ENCODE results near the gene LEFTY1.
A peak's percentile ranks its signal among the peaks of the same experiment; 100 is the strongest.

The LEFTY1 gene

DNA sequence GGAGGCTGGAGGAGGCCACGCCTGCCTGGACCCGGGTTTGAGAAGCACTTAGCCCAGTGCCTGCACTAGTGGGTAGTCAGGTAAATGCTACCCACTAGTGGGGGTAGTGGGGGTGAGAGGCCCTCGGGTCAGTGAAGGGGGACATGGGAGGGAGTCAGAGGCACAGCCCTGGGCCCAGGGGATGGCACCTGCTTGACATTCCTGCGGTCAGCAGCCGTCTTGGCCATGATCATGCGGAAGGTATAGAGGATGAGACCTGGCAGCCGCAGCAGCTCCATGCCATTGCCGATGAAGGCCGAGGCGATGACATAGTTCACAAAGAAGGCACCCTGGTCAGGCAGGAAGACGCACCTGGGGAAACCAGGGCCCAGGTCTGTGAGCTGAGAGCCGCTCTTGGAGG, 35.5 kb downstream of the LEFTY1 start:
- Histone ChIP-seq H4K20me1 (no peaks in the 10 kb centered on the region), H3K36me3 (peaks cover 66% of the 10 kb centered on the region), H3K9ac (no peak overlapping the region), H3K27ac (0 out of 2 replicates have a peak overlapping the region, but pooled peaks have one; percentile 14), H3K4me3 (no peak overlapping the region), H3K27me3 (no peaks in the 10 kb centered on the region), H3K4me2 (peak overlapping the region; percentile 85), H3K4me1 (peaks cover 97% of the 10 kb centered on the region), H3K9me3 (peaks cover 10% of the 10 kb centered on the region)
- no peak for TF ChIP-seq Cebpa-rat (IDR thresholded peaks at IDR 0.05)

GRCh38 chr1:225852413-225853124, 36.4 kb downstream of the LEFTY1 start:
- H3K9me3 ChIP-seq = peaks cover 10% of the 10 kb centered on the region
- peaks cover 60% of the 10 kb centered on the region for H3K36me3 ChIP-seq
- no peaks in the 10 kb centered on the region for H4K20me1 ChIP-seq
- TF ChIP-seq Cebpa-rat (IDR thresholded peaks at IDR 0.05) = no peak
- peaks cover 100% of the 10 kb centered on the region for H3K4me1 ChIP-seq
- H3K4me3 ChIP-seq = 0 out of 2 replicates have a peak overlapping the region, but pooled peaks have one; percentile 16
- peak overlapping the region; percentile 13; the same call in 1 of the 2 replicates for H3K9ac ChIP-seq
- peak overlapping the region; percentile 68 for H3K27ac ChIP-seq
- H3K27me3 ChIP-seq = no peaks in the 10 kb centered on the region
- H3K4me2 ChIP-seq = peak overlapping the region; percentile 85

- H3K4me1 ChIP-seq = peaks cover 100% of the 10 kb centered on the region
- peaks cover 10% of the 10 kb centered on the region for H3K9me3 ChIP-seq
- peak overlapping the region; percentile 85 for H3K4me2 ChIP-seq
- no peaks in the 10 kb centered on the region for H4K20me1 ChIP-seq
- peak overlapping the region; percentile 68 for H3K27ac ChIP-seq
- no peak for TF ChIP-seq Cebpa-rat (IDR thresholded peaks at IDR 0.05)
- peaks cover 58% of the 10 kb centered on the region for H3K36me3 ChIP-seq
- 0 out of 2 replicates have a peak overlapping the region, but pooled peaks have one; percentile 16 for H3K4me3 ChIP-seq
- no peaks in the 10 kb centered on the region for H3K27me3 ChIP-seq
- H3K9ac ChIP-seq = peak overlapping the region; percentile 13; the same call in 1 of the 2 replicates
These were observed 37.1 kb downstream of the LEFTY1 start for GRCh38 chr1:225851805-225852204.

DNA sequence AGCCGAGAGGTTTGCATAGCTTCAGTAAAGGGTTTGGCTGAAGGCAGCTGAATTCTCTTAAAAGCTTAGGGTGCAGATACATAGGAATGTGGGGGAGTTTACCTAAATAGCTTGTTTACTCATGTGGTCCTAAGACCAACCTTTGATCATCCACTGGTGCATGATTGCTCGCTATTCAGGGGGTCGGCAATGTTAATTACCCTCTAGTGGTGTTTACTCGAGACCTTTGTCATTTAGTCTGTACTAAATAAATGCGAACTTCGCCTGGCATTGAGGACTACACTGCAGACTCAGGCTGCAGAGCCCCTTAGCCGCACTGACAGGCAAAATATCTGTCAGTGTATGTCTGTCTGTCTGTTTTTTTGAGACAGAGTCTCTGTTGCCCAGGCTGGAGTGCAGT, 38.6 kb downstream of the LEFTY1 start:
- no peak overlapping the region for H3K4me3 ChIP-seq
- H3K9ac ChIP-seq = no peak overlapping the region
- peaks cover 10% of the 10 kb centered on the region for H3K9me3 ChIP-seq
- peaks cover 68% of the 10 kb centered on the region for H3K36me3 ChIP-seq
- no peak for TF ChIP-seq Cebpa-rat (IDR thresholded peaks at IDR 0.05)
- H4K20me1 ChIP-seq = no peaks in the 10 kb centered on the region
- no peaks in the 10 kb centered on the region for H3K27me3 ChIP-seq
- H3K4me1 ChIP-seq = peaks cover 94% of the 10 kb centered on the region
- 0 out of 2 replicates have a peak overlapping the region, but pooled peaks have one; percentile 76 for H3K27ac ChIP-seq
- H3K4me2 ChIP-seq = peak overlapping the region; percentile 90; the same call in 1 of the 2 replicates

DNA sequence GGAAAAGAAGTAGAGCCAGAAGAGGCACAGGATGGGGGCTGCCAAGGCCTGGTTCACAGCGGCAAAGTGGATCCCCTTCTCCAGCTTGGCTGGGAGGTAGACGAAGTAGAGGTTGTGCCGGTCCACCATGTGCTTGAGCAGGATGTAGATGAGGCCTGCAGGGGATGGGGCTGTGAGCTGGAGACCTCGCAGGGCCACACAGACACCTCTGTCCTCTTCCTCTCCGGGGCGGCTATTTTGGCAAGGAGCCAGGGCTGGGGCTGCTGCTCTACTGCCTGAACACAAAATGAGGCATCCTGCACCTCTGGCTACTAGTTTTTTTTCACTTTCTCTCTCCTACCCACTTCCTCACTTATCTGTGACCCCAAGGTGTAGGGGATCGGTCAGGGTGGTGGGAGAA, 39.0 kb downstream of the LEFTY1 start:
- H3K4me3 ChIP-seq = no peak overlapping the region
- H3K9ac ChIP-seq = no peak overlapping the region

GRCh38 chr1:225848030-225848955, 40.7 kb downstream of the LEFTY1 start:
- Histone ChIP-seq H3K9me3 (peaks cover 10% of the 10 kb centered on the region), H3K4me3 (peak overlapping the region; percentile 41; the same call in 1 of the 2 replicates), H3K27ac (peak overlapping the region; percentile 76), H3K27me3 (no peaks in the 10 kb centered on the region), H3K9ac (peak overlapping the region; percentile 44), H4K20me1 (no peaks in the 10 kb centered on the region), H3K36me3 (peaks cover 66% of the 10 kb centered on the region), H3K4me1 (peaks cover 73% of the 10 kb centered on the region), H3K4me2 (peak overlapping the region; percentile 90)
- TF ChIP-seq Cebpa-rat (IDR thresholded peaks at IDR 0.05) = no peak

More for the DNA sequence above, 39.0 kb downstream of the LEFTY1 start:
- H3K36me3 ChIP-seq = peaks cover 70% of the 10 kb centered on the region
- peaks cover 89% of the 10 kb centered on the region for H3K4me1 ChIP-seq
- TF ChIP-seq Cebpa-rat (IDR thresholded peaks at IDR 0.05) = no peak
- peak overlapping the region; percentile 76; the same call in 1 of the 2 replicates for H3K27ac ChIP-seq
- no peaks in the 10 kb centered on the region for H4K20me1 ChIP-seq
- no peaks in the 10 kb centered on the region for H3K27me3 ChIP-seq
- peaks cover 10% of the 10 kb centered on the region for H3K9me3 ChIP-seq
- peak overlapping the region; percentile 90 for H3K4me2 ChIP-seq

GRCh38 chr1:225847610-225848009, 41.3 kb downstream of the LEFTY1 start:
- Histone ChIP-seq H3K27me3 (no peaks in the 10 kb centered on the region), H3K36me3 (peaks cover 61% of the 10 kb centered on the region), H3K4me3 (no peak overlapping the region), H3K9me3 (peaks cover 10% of the 10 kb centered on the region), H3K9ac (peak overlapping the region; percentile 44), H4K20me1 (no peaks in the 10 kb centered on the region), H3K27ac (peak overlapping the region; percentile 76), H3K4me1 (peaks cover 71% of the 10 kb centered on the region), H3K4me2 (peak overlapping the region; percentile 90)
- no peak for TF ChIP-seq Cebpa-rat (IDR thresholded peaks at IDR 0.05)

DNA sequence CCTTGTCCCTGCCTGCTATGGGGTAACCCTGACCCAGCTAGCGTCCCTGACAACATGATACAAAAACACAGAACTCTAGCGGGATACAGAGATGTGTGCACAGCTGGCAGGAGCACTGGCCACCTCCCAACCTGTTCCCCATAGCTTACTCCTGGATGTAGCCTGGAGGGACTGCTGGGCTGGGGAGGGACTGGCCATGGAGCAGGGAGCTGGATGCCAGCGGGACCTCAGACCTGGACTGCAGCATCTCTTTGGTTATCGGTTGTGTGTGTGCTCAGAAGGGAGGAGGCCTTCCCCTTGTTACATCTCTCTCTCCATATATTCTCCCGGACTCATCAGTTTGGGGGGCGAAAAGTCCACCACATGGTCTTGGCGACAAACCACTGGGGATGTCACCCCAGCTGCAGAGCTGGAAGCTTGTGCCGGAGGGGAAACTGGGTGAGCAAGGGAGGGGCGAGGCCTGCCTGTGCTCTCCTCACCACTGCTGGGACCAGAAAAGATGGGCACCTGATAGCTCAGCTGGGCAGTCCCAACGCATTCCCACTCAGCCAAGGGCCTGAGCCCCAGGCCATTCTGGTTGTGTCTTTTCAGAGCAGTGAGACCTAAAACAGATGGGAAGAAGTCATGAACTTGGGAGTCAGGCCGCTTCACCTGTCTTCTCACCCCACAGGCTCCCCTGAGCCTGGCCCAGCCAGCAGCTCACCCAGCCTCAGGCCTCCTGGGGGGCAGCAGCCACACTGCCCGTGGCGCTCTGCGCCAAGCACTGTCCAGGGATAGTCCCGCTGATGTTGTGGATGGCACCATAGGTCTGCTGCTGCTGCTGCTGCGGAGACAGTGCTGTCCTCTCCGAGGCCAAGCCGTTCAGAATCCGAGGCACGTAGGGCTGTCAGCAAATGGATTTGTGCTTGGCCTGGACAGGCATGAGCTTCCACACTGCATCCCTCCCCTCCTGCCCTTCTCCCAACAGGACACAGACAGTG, 42.3 kb downstream of the LEFTY1 start:
- Histone ChIP-seq H3K4me3 (no peak overlapping the region), H3K27ac (peak overlapping the region; percentile 1; the same call in 1 of the 2 replicates), H3K4me2 (no peak overlapping the region), H3K36me3 (peaks cover 58% of the 10 kb centered on the region), H3K27me3 (no peaks in the 10 kb centered on the region), H3K4me1 (peaks cover 68% of the 10 kb centered on the region), H3K9me3 (peaks cover 10% of the 10 kb centered on the region), H4K20me1 (no peaks in the 10 kb centered on the region), H3K9ac (no peak overlapping the region)
- TF ChIP-seq Cebpa-rat (IDR thresholded peaks at IDR 0.05) = no peak

Measured in BLaER1 (cell line).